ENCODE measurements around the gene VWA3A. TPM values are rescaled to one million over a fixed set of nuclear protein-coding genes. Genes with fewer than 3 reads are reported as not detected.
A peak's percentile ranks its signal among the peaks of the same experiment; 100 is the strongest.

VWA3A gene
- total RNA-seq, 4 donors from 2014 or later: 0.24 TPM; not detected in 3

DNA sequence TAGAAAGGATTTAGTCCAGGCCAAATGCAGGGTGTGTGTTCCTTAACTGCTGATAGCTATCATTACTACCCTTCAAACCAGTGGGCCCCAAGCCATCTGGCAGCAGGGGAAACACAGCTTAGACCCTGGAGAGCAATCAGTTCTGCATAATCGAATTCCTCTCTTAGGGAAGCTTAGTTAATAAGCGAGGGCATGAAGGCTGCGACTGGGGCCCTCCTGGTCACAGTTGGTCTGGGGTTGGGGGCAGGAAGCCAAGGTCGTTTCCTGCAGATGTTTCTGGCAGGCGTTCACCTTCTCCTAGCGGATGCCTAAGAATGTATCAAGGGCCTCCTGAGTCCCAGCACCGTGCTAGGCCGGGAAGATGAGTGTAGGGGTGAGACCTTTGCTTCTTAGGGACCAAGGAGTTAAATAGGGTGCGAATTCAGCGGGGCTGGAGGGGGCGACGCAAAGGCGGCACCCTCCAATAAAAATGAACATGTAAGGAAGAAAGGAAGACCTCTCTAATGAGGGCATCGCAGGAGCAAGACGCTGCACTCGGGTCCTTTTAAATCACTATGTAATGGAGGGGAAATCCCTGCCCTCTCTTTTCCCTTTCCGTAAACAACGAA lies 97.2 kb downstream of the VWA3A start:
- no peak for ATAC-seq (ENCODE audit: low FRiP score)
- TF ChIP-seq CTCF (IDR thresholded peaks at IDR 0.05): no peak
- DNase-seq (ENCODE audit: low spot score): no peak

DNA sequence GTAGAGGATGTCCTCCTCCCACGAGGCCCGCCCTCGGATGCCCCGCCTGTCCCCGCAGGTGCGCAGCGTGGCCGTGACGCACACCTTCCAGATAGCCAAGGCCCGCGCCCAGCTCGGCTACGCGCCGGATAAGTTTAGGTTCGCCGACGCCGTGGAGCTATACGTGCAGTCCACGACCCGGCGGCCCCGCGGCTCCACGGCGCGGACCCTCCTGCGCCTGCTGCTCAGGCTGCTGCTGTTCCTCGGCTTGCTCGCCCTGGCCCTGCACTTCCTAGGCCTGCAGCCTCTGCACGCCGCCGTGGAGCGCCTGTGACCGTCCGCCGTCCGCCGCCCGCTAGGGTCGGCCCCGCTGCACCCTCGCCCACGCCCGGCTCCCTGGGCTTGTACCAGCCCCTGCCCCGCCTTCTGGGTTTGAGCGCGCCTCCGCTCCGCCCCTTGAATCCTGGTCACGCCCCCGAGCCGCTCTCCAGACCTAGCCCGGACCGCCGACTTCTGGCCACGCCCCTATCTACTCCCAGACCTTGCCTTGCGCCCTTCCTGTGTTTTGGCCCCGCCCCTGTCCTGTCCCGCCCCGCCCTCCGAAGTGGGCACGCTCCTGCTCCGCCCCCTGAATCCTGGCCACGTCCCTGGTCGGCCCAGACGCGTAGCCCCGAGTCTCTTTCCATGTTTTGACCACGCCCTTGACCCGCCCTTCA lies 97.9 kb downstream of the VWA3A start:
- no peak for TF ChIP-seq CTCF (IDR thresholded peaks at IDR 0.05)
- DNase-seq (ENCODE audit: low spot score) (peak; percentile 66), ATAC-seq (ENCODE audit: low FRiP score) (peak; percentile 80)

GRCh38 chr16:22190776-22191531 lies 98.6 kb downstream of the VWA3A start:
- peak; percentile 86 for ATAC-seq (ENCODE audit: low FRiP score)
- peak; percentile 100 for DNase-seq (ENCODE audit: low spot score)
- no peak for TF ChIP-seq CTCF (IDR thresholded peaks at IDR 0.05)

- no peak for TF ChIP-seq CTCF (IDR thresholded peaks at IDR 0.05)
- no peak for ATAC-seq (ENCODE audit: low FRiP score)
- no peak for DNase-seq (ENCODE audit: low spot score)
Observed at GRCh38 chr16:22191532-22192260, 99.4 kb downstream of the VWA3A start.

GRCh38 chr16:22192261-22193062 lies 100.1 kb downstream of the VWA3A start:
- peak; percentile 58 for DNase-seq (ENCODE audit: low spot score)
- no peak for TF ChIP-seq CTCF (IDR thresholded peaks at IDR 0.05)
- ATAC-seq (ENCODE audit: low FRiP score): peak; percentile 15

DNA sequence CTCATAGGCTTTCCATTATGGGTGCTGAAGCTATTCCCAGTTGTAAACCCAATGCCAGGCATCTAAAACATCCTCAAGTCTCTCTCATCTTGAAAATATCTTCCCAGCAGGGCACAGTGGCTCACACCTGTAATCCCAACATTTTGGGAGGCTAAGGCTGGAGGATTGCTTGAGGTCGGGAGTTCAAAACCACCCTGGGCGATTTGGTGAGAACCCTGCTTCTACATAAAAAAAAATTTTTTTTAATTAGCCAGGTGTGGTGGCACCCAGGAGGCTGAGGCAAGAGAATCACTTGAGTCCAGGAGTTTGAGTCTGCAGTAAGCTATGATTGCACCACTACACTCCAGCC lies 100.7 kb downstream of the VWA3A start:
- DNase-seq (ENCODE audit: low spot score): no peak
- no peak for ATAC-seq (ENCODE audit: low FRiP score)
- no peak for TF ChIP-seq CTCF (IDR thresholded peaks at IDR 0.05)
